ENCODE results near the gene CCDC120. TPM values are rescaled to one million over a fixed set of nuclear protein-coding genes. Genes with fewer than 3 reads are reported as not detected.

The CCDC120 gene
- polyA plus RNA-seq, 1 of the 3 experiments (the other 2 are of a cell fraction): 2.1 TPM

DNA sequence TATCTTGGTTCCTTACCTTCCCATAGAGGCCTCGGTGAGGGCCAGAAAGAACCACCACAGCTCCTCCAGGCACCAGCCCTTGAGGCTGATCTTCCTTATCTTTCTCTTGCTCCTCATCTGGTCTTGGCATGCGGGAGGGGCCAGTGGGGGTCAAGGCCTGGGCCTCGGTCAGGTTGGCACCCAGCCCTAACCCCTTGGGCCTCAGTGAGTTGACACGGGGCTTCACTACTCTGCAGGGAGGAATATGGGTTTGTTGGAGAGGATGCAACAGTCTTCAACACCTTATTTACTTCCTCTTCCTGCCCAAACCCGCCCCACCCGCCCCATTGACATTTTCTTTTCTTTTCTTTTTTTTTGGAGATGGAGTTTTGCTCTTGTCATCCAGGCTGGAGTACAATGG, 58.8 kb downstream of the CCDC120 start:
- WGBS (ENCODE audit: low lambda C conversion rate): 91% methylated on average over 6 of the region's 6 CpGs
- Histone ChIP-seq H3K9me3 (no peaks in the 10 kb centered on the region), H2AFZ (ENCODE audit: low read depth) (no peak overlapping the region), H3F3A (replicated peaks; ENCODE audit: insufficient read depth) (no peaks in the 10 kb centered on the region), H3K27ac (ENCODE audit: low read depth in 2 of 2, low read length in 1 of 2) (no peak overlapping the region), H4K20me1 (ENCODE audit: insufficient read depth) (no peaks in the 10 kb centered on the region), H3K79me2 (ENCODE audit: insufficient read depth) (peaks cover 13% of the 10 kb centered on the region; the same call in 1 of the 2 replicates), H3K4me3 (ENCODE audit: low read depth in 2 of 2, low read length in 1 of 2) (no peak overlapping the region), H3K9me2 (no peaks in the 10 kb centered on the region), H3K27me3 (ENCODE audit: insufficient read depth) (no peaks in the 10 kb centered on the region), H3K36me3 (replicated peaks in 1 of 2; ENCODE audit: control insufficient read depth in 1 of 2, insufficient read depth in 2 of 2, low read length in 1 of 2) (peaks cover 21 to 28% of the 10 kb centered on the region in 2 experiments), H3K9ac (no peak overlapping the region), H3K4me2 (no peak overlapping the region), H3K4me1 (ENCODE audit: control insufficient read depth in 1 of 2, insufficient read depth in 2 of 2, low read depth in 1 of 2, low read length in 1 of 2) (peaks cover 0 to 2% of the 10 kb centered on the region in 2 experiments; a peak in 1 of 4 replicates)
- POLR2A ChIA-PET: no interaction called here
- CTCF ChIA-PET: no interaction called here
- DNase-seq: no peak
- no peak for TF ChIP-seq RCOR1 (IDR thresholded peaks at IDR 0.05; ENCODE audit: low read length)
- TF ChIP-seq ELF1 (IDR thresholded peaks at IDR 0.05): no peak
- TF ChIP-seq EP300 (IDR thresholded peaks at IDR 0.05; ENCODE audit: borderline replicate concordance in 1 of 2, low read depth in 1 of 2, low read length in 1 of 2): no peak
- TF ChIP-seq MEF2A (IDR thresholded peaks at IDR 0.05; ENCODE audit: borderline replicate concordance, low read depth): no peak
- TF ChIP-seq CHD2 (IDR thresholded peaks at IDR 0.05; ENCODE audit: low read length, partially characterized antibody): no peak
- no peak for TF ChIP-seq RAD21 (IDR thresholded peaks at IDR 0.05; ENCODE audit: low read length)
- no peak for TF ChIP-seq FOXM1 (IDR thresholded peaks at IDR 0.05; ENCODE audit: low read depth)
- no peak for TF ChIP-seq FOSL2 (IDR thresholded peaks at IDR 0.05; ENCODE audit: borderline replicate concordance, low read depth)
- no peak for TF ChIP-seq NRF1 (IDR thresholded peaks at IDR 0.05; ENCODE audit: low read depth, low read length)
- TF ChIP-seq RXRA (IDR thresholded peaks at IDR 0.05; ENCODE audit: borderline replicate concordance, low read depth): no peak
- TF ChIP-seq, protein P1, sequence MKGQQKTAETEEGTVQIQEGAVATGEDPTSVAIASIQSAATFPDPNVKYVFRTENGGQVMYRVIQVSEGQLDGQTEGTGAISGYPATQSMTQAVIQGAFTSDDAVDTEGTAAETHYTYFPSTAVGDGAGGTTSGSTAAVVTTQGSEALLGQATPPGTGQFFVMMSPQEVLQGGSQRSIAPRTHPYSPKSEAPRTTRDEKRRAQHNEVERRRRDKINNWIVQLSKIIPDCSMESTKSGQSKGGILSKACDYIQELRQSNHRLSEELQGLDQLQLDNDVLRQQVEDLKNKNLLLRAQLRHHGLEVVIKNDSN (IDR thresholded peaks at IDR 0.05; ENCODE audit: borderline replicate concordance, low read depth): no peak
- no peak for TF ChIP-seq TCF12 (IDR thresholded peaks at IDR 0.05)
- no peak for TF ChIP-seq RFX5 (IDR thresholded peaks at IDR 0.05; ENCODE audit: low read length)
- no peak for TF ChIP-seq JUND (IDR thresholded peaks at IDR 0.05)
- TF ChIP-seq CTCF (IDR thresholded peaks at IDR 0.05): no peak

Small RNA genes lying within 50 kb of the gene (small RNA-seq; reads per million reads assigned to genes)
- 0 reads per million in 7 experiments for gene RNU4-52P

Other genes with a start within 250 kb of the CCDC120 start
- gene ERAS, start 232.5 kb upstream of the CCDC120 start, polyA plus RNA-seq (2012; rRNA removed): 0.03 and 0.06 TPM in 2 replicates
- gene PCSK1N, start 223.4 kb upstream of the CCDC120 start, polyA plus RNA-seq (2012; rRNA removed): 24.8 and 35.0 TPM in 2 replicates
- 81.0 and 87.0 TPM in 2 replicates for gene TIMM17B, start 161.2 kb upstream of the CCDC120 start, polyA plus RNA-seq (2012; rRNA removed)
- gene PQBP1, start 161.1 kb upstream of the CCDC120 start, polyA plus RNA-seq (2012; rRNA removed): 67.2 and 113 TPM in 2 replicates
- gene SLC35A2, start 147.4 kb upstream of the CCDC120 start, polyA plus RNA-seq (2012; rRNA removed): 71.3 and 79.3 TPM in 2 replicates
- gene PIM2, start 140.0 kb upstream of the CCDC120 start, polyA plus RNA-seq (2012; rRNA removed): 12.3 and 14.5 TPM in 2 replicates
- 90.4 and 97.0 TPM in 2 replicates for gene OTUD5, start 101.4 kb upstream of the CCDC120 start, polyA plus RNA-seq (2012; rRNA removed)
- 0.99 and 1.2 TPM in 2 replicates for gene KCND1, start 87.2 kb upstream of the CCDC120 start, polyA plus RNA-seq (2012; rRNA removed)
- gene GRIPAP1, start 56.7 kb upstream of the CCDC120 start, polyA plus RNA-seq (2012; rRNA removed): 63.6 and 66.9 TPM in 2 replicates
- 14.0 and 14.6 TPM in 2 replicates for gene TFE3, start 15.6 kb upstream of the CCDC120 start, polyA plus RNA-seq (2012; rRNA removed)
- gene PRAF2, start 15.0 kb downstream of the CCDC120 start, polyA plus RNA-seq (2012; rRNA removed): 67.6 and 91.9 TPM in 2 replicates
- 108 and 129 TPM in 2 replicates for gene WDR45, start 20.9 kb downstream of the CCDC120 start, polyA plus RNA-seq (2012; rRNA removed)
- gene GPKOW, start 64.7 kb downstream of the CCDC120 start, polyA plus RNA-seq (2012; rRNA removed): 33.6 and 36.7 TPM in 2 replicates
- 0.78 and 1.1 TPM in 2 replicates for gene MAGIX, start 103.8 kb downstream of the CCDC120 start, polyA plus RNA-seq (2012; rRNA removed)
- gene PLP2, start 112.9 kb downstream of the CCDC120 start, polyA plus RNA-seq (2012; rRNA removed): 95.7 and 146 TPM in 2 replicates
- 0.07 TPM in 1 of 2 replicates, not detected in the other for gene PRICKLE3, start 127.4 kb downstream of the CCDC120 start, polyA plus RNA-seq (2012; rRNA removed)
- gene SYP, start 141.2 kb downstream of the CCDC120 start, polyA plus RNA-seq (2012; rRNA removed): 0.76 and 0.93 TPM in 2 replicates
- not detected in 2 replicates for gene CACNA1F, start 174.3 kb downstream of the CCDC120 start, polyA plus RNA-seq (2012; rRNA removed)
- 7.5 TPM in 2 replicates for gene CCDC22, start 176.5 kb downstream of the CCDC120 start, polyA plus RNA-seq (2012; rRNA removed)
- gene FOXP3, start 205.7 kb downstream of the CCDC120 start, polyA plus RNA-seq (2012; rRNA removed): 0.12 TPM in 1 of 2 replicates, not detected in the other
- 4.2 and 6.2 TPM in 2 replicates for gene PPP1R3F, start 210.8 kb downstream of the CCDC120 start, polyA plus RNA-seq (2012; rRNA removed)
- not detected in 2 replicates for gene GAGE10, start 244.6 kb downstream of the CCDC120 start, polyA plus RNA-seq (2012; rRNA removed)

Measured in SK-N-SH (cell line).